ENCODE data around the gene SUMF1. TPM values are rescaled to one million over a fixed set of nuclear protein-coding genes. Genes with fewer than 3 reads are reported as not detected.

The SUMF1 gene
- total RNA-seq, 4 donors from 2014 or later, result 29.1 to 65.9 (median 48.0) TPM

DNA sequence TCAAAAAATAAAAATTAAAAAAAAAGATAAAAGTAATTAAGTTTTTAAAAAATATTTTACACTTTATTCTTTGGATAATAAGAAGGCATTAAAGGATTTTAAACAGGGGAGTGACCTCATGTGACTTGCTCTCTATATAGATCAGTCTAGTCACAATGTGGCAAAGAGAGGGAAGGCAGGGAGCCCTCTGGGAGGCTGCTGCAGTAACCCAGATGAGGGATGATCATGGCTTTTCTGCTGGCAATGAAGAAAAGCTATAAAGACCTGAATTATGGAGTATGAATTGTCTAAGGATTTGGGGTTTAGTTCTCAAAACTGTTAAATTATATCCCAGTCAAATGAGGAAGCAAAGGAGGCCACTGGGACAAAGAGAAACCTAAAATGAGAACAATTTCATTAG lies 58.1 kb downstream of the SUMF1 start:
- TF ChIP-seq, protein P1, sequence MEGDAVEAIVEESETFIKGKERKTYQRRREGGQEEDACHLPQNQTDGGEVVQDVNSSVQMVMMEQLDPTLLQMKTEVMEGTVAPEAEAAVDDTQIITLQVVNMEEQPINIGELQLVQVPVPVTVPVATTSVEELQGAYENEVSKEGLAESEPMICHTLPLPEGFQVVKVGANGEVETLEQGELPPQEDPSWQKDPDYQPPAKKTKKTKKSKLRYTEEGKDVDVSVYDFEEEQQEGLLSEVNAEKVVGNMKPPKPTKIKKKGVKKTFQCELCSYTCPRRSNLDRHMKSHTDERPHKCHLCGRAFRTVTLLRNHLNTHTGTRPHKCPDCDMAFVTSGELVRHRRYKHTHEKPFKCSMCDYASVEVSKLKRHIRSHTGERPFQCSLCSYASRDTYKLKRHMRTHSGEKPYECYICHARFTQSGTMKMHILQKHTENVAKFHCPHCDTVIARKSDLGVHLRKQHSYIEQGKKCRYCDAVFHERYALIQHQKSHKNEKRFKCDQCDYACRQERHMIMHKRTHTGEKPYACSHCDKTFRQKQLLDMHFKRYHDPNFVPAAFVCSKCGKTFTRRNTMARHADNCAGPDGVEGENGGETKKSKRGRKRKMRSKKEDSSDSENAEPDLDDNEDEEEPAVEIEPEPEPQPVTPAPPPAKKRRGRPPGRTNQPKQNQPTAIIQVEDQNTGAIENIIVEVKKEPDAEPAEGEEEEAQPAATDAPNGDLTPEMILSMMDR (IDR thresholded peaks at IDR 0.05), result no peak
- TF ChIP-seq POLR2A (IDR thresholded peaks at IDR 0.05), result no peak
- no peak for DNase-seq
- intact Hi-C loops (cut with DNase I), result no loop called here
- no peak overlapping the region for H3K27ac ChIP-seq
- H3K4me1 ChIP-seq, result no peaks in the 10 kb centered on the region
- no peaks in the 10 kb centered on the region for H3K27me3 ChIP-seq
- peaks cover 0 to 77% (median 5%) of the 10 kb centered on the region in 3 donors for H3K36me3 ChIP-seq
- H3K4me3 ChIP-seq, result no peak overlapping the region
- no peaks in the 10 kb centered on the region for H3K9me3 ChIP-seq

DNA sequence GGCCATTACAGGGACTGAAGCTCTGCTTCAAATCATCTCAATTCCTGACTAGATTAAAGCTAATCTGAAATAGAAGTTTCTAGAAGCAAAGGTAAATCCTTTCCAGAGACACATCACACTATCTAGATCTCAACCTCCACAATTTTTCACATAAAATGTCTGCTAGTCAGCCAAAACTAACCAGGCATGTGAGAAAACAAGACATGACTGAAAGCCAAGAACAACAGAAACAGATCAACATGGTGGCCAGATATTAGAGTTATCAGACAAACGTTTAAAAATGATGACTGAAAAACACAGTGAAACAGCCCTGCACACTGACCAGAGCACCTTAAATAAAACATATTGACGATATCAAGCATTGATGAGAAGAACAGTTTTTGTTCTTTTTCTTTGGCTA lies 59.1 kb downstream of the SUMF1 start:
- TF ChIP-seq, protein P1 (IDR thresholded peaks at IDR 0.05), result no peak
- TF ChIP-seq POLR2A (IDR thresholded peaks at IDR 0.05), result no peak
- Histone ChIP-seq H3K36me3 (peaks cover 0 to 84% (median 5%) of the 10 kb centered on the region in 3 donors), H3K4me1 (no peaks in the 10 kb centered on the region), H3K4me3 (no peak overlapping the region), H3K9me3 (no peaks in the 10 kb centered on the region), H3K27me3 (no peaks in the 10 kb centered on the region), H3K27ac (no peak overlapping the region)
- 63 to 71% methylated on average over 2 of the region's 2 CpGs for WGBS, 2 donors
- no peak for DNase-seq
- intact Hi-C loops (cut with DNase I), result no loop called here

DNA sequence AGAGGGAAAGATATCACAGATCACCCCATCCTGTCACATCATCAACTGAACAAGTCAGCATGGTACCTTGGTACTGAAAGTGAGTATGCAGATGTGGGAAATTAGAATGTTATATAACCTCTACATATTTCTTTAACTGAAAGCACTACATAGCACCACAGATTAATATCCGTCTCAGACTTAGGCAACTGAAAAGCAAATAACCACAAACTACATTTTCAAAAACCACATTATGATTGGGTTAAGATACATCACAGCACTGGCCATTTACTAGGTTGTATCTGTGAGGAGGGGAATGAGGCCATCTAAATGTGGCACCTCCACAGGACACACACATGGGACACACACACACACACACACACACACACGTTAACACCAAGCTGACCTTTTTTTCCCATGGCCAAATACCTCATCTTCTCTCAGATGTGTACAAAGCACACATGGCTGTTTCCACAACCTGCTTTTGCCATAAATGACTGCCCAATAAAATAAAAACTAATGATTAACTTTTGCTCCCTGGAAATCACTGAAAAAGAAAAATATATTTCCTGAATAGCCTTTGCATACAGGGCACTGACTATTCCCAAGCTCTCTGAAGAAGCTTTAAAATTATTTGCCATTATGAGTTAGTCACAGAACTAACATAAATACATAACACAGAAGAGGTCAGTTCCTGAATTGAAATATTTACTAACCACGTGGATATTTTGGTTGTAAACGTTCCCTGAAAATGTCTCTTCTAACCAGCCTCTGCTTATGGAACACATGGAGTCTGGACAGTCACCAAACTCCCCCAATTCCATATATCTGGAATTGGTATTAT lies 60.1 kb downstream of the SUMF1 start:
- H3K4me1 ChIP-seq, result no peaks in the 10 kb centered on the region
- H3K36me3 ChIP-seq, result peaks cover 0 to 84% (median 5%) of the 10 kb centered on the region in 3 donors
- intact Hi-C loops (cut with DNase I), result no loop called here
- H3K9me3 ChIP-seq, result no peaks in the 10 kb centered on the region
- WGBS, 2 donors, result 76 to 80% methylated on average over 4 of the region's 4 CpGs
- no peak for DNase-seq
- no peak overlapping the region for H3K4me3 ChIP-seq
- no peak overlapping the region for H3K27ac ChIP-seq
- TF ChIP-seq, protein P1 (IDR thresholded peaks at IDR 0.05), result no peak
- no peaks in the 10 kb centered on the region for H3K27me3 ChIP-seq

DNA sequence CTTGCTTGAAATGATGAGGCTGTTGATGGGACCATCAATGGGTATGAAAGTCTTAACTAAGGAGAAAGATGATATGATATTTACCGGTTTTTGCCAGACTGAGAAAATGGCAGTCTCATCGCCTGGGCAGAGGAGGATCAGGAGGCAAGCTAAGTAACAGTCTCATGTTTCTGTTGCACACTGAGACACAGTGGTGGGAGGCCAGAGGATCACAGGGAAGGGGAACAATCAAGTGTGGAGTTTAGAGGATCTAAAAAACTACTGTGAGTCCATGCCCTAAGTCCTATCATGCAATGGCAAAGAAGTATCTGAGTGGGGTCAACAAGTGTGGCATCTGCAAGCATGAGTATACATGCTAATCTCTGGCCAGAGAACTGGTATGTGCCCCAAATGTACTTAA lies 62.2 kb downstream of the SUMF1 start:
- no peaks in the 10 kb centered on the region for H3K4me1 ChIP-seq
- WGBS, 2 donors, result 96 to 100% methylated on average over 2 of the region's 2 CpGs
- H3K9me3 ChIP-seq, result no peaks in the 10 kb centered on the region
- H3K27ac ChIP-seq, result no peak overlapping the region
- TF ChIP-seq POLR2A (IDR thresholded peaks at IDR 0.05), result no peak
- TF ChIP-seq, protein P1 (IDR thresholded peaks at IDR 0.05), result no peak
- no peak overlapping the region for H3K4me3 ChIP-seq
- peaks cover 0 to 80% (median 0%) of the 10 kb centered on the region in 3 donors for H3K36me3 ChIP-seq
- intact Hi-C loops (cut with DNase I), result no loop called here
- H3K27me3 ChIP-seq, result no peaks in the 10 kb centered on the region
- DNase-seq, result no peak

DNA sequence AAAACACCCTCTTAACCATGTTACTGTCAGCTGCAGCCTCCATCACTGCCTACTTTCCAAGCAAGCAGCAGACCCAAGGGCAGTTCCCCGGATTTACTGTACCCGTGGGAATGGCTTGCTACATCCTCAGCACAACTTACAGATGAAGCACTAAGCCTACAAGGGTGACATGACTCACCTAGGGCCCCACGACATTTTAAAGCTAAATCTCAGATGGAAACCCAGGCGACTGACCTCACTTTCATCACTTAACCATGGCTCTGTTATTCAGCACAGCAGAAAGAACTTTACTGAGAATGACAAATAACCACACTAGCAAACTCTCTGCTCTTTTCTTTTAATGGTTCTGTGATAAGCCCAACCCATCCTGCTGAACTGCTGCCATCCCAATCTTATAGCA lies 65.6 kb downstream of the SUMF1 start:
- intact Hi-C loops (cut with DNase I), result no loop called here
- no peak for TF ChIP-seq POLR2A (IDR thresholded peaks at IDR 0.05)
- TF ChIP-seq, protein P1 (IDR thresholded peaks at IDR 0.05), result no peak
- Histone ChIP-seq H3K4me3 (no peak overlapping the region), H3K9me3 (no peaks in the 10 kb centered on the region), H3K27me3 (no peaks in the 10 kb centered on the region), H3K4me1 (no peaks in the 10 kb centered on the region), H3K27ac (no peak overlapping the region), H3K36me3 (peaks cover 0 to 57% (median 0%) of the 10 kb centered on the region in 3 donors)
- no peak for DNase-seq
- WGBS, 2 donors, result 89 to 94% methylated on average over 4 of the region's 4 CpGs
